Measurements from ENCODE around the gene ELAVL4. TPM values are rescaled to one million over a fixed set of nuclear protein-coding genes. Genes with fewer than 3 reads are reported as not detected.

Gene ELAVL4
- total and polyA plus RNA-seq, 9 donors: not detected

DNA sequence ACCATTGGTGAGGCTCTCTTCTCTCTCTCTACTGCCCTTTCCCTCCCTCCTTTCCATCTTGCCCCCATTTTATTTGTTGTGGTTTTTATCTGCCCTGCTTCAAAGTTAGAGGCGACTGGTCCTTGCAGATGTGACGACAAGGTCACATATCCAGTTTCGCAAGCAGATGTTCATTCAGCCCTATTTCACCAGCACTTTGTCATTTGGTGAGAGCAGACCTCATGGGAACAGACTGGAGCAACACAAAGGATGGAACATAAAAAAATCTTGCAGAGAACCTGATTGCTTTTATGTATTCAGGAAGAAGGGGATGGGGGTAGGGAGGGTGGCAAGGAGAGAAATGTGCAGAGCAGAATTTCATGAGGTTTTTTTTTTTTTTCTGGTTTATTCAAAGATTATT, 84.3 kb downstream of the ELAVL4 start:
- no peak for TF ChIP-seq POLR2A (IDR thresholded peaks at IDR 0.05)
- TF ChIP-seq, protein P1, sequence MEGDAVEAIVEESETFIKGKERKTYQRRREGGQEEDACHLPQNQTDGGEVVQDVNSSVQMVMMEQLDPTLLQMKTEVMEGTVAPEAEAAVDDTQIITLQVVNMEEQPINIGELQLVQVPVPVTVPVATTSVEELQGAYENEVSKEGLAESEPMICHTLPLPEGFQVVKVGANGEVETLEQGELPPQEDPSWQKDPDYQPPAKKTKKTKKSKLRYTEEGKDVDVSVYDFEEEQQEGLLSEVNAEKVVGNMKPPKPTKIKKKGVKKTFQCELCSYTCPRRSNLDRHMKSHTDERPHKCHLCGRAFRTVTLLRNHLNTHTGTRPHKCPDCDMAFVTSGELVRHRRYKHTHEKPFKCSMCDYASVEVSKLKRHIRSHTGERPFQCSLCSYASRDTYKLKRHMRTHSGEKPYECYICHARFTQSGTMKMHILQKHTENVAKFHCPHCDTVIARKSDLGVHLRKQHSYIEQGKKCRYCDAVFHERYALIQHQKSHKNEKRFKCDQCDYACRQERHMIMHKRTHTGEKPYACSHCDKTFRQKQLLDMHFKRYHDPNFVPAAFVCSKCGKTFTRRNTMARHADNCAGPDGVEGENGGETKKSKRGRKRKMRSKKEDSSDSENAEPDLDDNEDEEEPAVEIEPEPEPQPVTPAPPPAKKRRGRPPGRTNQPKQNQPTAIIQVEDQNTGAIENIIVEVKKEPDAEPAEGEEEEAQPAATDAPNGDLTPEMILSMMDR (IDR thresholded peaks at IDR 0.05): no peak
- TF ChIP-seq EP300 (IDR thresholded peaks at IDR 0.05): no peak
- no peaks in the 10 kb centered on the region for H3K9me3 ChIP-seq
- DNase-seq: no peak
- no peak overlapping the region for H3K4me3 ChIP-seq
- H3K27me3 ChIP-seq: no peaks in the 10 kb centered on the region
- 18 to 29% (median 26%) methylated on average over 3 of the region's 3 CpGs for WGBS, 3 donors
- H3K4me1 ChIP-seq (ENCODE audit: insufficient read depth): no peaks in the 10 kb centered on the region
- no peak overlapping the region for H3K27ac ChIP-seq
- intact Hi-C loops (cut with DNase I): no loop called here
- no peaks in the 10 kb centered on the region for H3K36me3 ChIP-seq

GRCh38 chr1:50195205-50195604, 86.5 kb downstream of the ELAVL4 start:
- no peak for TF ChIP-seq POLR2A (IDR thresholded peaks at IDR 0.05)
- TF ChIP-seq EP300 (IDR thresholded peaks at IDR 0.05): no peak
- TF ChIP-seq, protein P1 (IDR thresholded peaks at IDR 0.05): no peak
- 55 to 65% (median 62%) methylated on average over 2 of the region's 2 CpGs for WGBS, 3 donors
- no peak for DNase-seq
- Histone ChIP-seq H3K27ac (no peak overlapping the region), H3K4me3 (no peak overlapping the region), H3K27me3 (no peaks in the 10 kb centered on the region), H3K9me3 (no peaks in the 10 kb centered on the region), H3K36me3 (no peaks in the 10 kb centered on the region), H3K4me1 (ENCODE audit: insufficient read depth) (no peaks in the 10 kb centered on the region)
- intact Hi-C loops (cut with DNase I): no loop called here

- no peaks in the 10 kb centered on the region for H3K9me3 ChIP-seq
- H3K4me3 ChIP-seq: no peak overlapping the region
- no peaks in the 10 kb centered on the region for H3K36me3 ChIP-seq
- DNase-seq: no peak
- intact Hi-C loops (cut with DNase I): no loop called here
- H3K27me3 ChIP-seq: no peaks in the 10 kb centered on the region
- H3K4me1 ChIP-seq (ENCODE audit: insufficient read depth): no peaks in the 10 kb centered on the region
- WGBS, 3 donors: 12 to 18% (median 17%) methylated on average over 1 of the region's 1 CpG
- no peak for TF ChIP-seq POLR2A (IDR thresholded peaks at IDR 0.05)
- no peak overlapping the region for H3K27ac ChIP-seq
These were observed 87.4 kb downstream of the ELAVL4 start for GRCh38 chr1:50196081-50196480.

GRCh38 chr1:50197216-50197615, 88.5 kb downstream of the ELAVL4 start:
- Histone ChIP-seq H3K9me3 (no peaks in the 10 kb centered on the region), H3K36me3 (no peaks in the 10 kb centered on the region), H3K27me3 (no peaks in the 10 kb centered on the region), H3K4me3 (no peak overlapping the region), H3K27ac (no peak overlapping the region), H3K4me1 (ENCODE audit: insufficient read depth) (no peaks in the 10 kb centered on the region)
- TF ChIP-seq POLR2A (IDR thresholded peaks at IDR 0.05) (no peak), EP300 (IDR thresholded peaks at IDR 0.05) (no peak)
- TF ChIP-seq, protein P1 (IDR thresholded peaks at IDR 0.05): no peak
- intact Hi-C loops (cut with DNase I): no loop called here
- WGBS, 3 donors: 60 to 72% (median 62%) methylated on average over 3 of the region's 3 CpGs
- no peak for DNase-seq

GRCh38 chr1:50208315-50208714, 99.6 kb downstream of the ELAVL4 start:
- intact Hi-C loops (cut with DNase I): no loop called here
- no peaks in the 10 kb centered on the region for H3K36me3 ChIP-seq
- H3K27ac ChIP-seq: no peak overlapping the region
- no peak overlapping the region for H3K4me3 ChIP-seq
- H3K4me1 ChIP-seq (ENCODE audit: insufficient read depth): no peaks in the 10 kb centered on the region
- 45 to 56% (median 56%) methylated on average over 2 of the region's 2 CpGs for WGBS, 3 donors
- no peak for DNase-seq
- no peaks in the 10 kb centered on the region for H3K9me3 ChIP-seq
- no peaks in the 10 kb centered on the region for H3K27me3 ChIP-seq
- TF ChIP-seq POLR2A (IDR thresholded peaks at IDR 0.05) (no peak), EP300 (IDR thresholded peaks at IDR 0.05) (no peak)
- TF ChIP-seq, protein P1 (IDR thresholded peaks at IDR 0.05): no peak

All from ovary (tissue), 9 donors.